HG02798 (cell line): ENCODE results near the gene CWH43.
"Not testable (repeated sequence)": the region's sequence is repeated elsewhere in the genome, so short reads cannot be mapped to it uniquely, and the experiment has no call there.

ENCODE experiments used
- ATAC-seq: cut with Tn5 transposase; IDR thresholded peaks from one replicate; pipeline ENCODE4 v1.9.1; 2021; ENCODE audit warnings: mild to moderate bottlenecking; ENCODE audit not compliant: unreplicated experiment, poor library complexity

CWH43 gene

DNA sequence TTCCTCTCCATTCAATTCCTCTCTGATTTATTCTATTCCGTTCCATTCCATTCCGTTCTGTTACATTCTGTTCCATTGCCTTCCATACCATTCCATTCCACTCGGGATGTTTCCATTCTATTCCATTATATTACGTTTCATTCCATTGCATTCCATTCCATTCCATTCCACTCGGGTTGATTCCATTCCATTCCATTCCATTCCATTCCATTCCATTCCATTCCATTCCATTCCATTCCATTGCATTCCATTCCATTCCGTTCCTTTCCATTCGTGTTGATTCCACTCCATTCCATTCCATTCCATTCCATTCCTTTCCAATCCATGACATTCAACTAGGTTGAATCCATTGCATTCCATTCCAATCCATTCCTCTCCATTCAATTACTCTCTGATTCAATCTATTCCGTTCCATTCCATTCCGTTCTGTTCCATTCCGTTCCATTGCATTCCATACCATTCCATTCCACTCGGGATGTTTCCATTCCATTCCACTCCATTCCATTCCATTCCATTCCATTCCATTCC, 106.6 kb downstream of the CWH43 start:
- ATAC-seq: peak; percentile 68

DNA sequence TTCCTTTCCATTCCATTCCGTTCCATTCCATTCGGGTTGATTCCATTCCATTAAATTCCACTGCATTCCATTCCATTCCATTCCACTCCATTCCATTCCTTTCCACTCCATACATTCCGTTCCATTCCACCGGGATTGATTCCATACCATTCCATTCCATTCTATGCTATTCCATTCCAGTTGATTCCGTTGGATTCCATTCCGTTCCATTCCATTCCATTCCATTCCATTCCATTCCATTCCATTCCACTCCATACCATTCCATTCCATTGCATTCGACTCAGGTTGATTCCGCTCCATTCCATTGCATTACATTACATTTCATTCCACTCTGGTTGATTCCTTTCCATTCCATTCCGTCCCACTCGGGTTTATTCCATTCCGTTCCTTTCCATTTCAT, 110.1 kb downstream of the CWH43 start:
- not testable (repeated sequence) for ATAC-seq

DNA sequence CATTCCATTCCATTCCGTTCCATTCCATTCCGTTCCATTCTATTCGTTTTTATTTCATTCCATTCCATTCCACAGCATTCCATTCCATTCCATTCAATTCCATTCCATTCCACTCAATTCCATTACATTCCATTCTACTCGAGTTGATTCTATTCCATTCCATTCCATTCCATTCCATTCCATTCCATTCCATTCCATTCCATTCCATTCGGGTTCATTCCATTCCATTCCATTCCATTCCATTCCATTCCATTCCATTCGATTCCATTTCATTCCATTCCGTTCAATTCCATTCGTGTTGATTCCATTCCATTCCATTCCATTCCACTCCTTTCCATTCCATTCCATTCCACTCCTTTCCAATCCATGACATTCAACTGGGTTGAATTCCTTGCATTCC, 110.6 kb downstream of the CWH43 start:
- ATAC-seq: peak; percentile 48

DNA sequence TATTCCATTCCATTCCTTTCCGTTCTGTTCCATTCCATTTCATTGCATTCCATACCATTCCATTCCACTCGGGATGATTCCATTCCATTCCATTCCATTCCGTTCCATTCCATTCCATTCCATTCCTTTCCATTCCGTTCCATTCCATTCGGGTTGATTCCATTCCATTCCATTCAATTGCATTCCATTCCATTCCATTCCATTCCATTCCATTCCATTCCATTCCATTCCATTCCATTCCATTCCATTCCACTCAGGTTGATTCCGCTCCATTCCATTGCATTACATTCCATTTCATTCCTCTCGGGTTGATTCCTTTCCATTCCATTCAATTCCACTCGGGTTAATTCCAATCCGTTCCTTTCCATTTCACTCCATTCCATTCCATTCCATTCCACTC, 111.0 kb downstream of the CWH43 start:
- peak; percentile 27 for ATAC-seq

DNA sequence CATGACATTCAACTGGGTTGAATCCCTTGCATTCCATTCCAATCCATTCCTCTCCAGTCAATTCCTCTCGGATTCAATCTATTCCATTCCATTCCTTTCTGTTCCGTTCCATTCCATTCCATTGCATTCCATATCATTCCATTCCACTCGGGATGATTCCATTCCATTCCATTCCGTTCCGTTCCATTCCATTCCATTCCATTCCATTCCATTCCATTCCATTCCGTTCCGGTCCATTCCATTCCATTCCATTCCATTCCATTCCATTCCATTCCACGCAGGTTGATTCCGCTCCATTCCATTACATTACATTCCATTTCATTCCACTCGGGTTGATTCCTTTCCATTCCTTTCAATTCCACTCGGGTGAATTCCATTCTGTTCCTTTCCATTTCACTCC, 111.4 kb downstream of the CWH43 start:
- not testable (repeated sequence) for ATAC-seq

DNA sequence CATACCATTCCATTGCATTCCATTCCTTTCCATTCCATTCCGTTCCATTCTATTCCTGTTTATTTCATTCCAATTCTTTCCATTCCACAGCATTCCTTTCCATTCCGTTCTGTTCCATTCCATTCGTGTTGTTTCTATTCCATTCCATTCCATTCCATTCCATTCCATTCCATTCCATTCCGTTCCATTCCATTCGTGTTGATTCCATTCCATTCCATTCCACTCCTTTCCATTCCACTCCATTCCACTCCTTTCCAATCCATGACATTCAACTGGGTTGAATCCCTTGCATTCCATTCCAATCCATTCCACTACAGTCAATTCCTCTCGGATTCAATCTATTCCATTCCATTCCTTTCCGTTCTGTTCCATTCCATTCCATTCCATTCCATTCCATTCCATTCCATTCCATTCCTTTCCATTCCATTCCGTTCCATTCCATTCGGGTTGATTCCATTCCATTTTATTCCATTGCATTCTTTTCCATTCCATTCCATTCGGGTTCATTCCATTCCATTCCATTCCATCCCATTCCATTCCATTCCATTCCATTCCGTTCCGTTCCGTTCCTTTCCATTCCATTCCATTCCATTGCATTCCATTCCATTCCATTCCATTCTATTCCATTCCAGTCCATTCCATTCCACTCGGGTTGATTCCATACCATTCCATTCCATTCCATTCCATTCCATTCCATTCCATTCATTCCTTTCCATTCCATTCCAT, 112.1 kb downstream of the CWH43 start:
- ATAC-seq: not testable (repeated sequence)

DNA sequence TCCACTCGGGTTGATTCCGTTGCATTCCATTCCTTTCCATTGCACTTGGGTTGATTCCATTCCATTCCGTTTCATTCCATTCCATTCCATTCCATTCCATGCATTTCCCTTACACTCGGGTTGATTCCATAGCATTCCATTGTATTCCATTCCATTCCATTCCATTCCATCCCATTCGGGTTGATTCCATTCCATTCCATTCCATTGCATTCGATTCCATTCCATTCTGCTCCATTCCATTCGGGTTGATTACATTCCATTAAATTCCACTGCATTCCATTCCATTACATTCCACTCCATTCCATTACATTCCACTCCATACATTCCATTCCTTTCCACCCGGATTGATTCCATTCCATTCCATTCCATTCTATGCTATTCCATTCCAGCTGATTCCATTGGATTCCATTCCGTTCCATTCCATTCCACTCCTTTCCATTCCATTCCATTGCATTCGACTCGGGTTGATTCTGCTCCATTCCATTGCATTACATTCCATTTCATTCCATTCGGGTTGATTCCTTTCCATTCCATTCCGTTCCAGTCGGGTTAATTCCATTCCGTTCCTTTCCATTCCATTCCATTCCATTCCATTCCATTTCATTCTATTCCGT, 113.9 kb downstream of the CWH43 start:
- ATAC-seq: not testable (repeated sequence)

DNA sequence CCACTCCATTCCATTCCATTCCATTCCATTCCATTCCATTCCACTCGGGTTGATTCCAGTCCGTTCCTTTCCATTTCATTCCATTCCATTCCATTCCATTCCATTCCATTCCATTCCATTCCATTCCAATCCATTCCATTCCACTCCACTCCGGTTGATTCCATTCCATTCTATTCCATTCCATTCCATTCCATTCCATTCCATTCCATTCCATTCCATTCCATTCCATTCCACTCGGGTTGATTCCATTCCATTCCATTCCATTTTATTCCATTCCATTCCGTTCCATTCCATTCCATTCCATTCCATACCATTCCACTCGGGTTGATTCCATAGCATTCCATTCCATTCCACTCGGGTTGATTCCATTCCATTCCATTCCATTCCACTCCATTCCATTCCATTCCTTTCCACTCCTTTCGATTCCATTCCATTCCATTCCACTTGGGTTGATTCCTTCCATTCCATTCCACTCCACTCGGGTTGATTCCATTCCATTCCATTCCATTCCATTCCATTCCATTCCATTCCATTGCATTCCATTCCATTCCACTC, 116.3 kb downstream of the CWH43 start:
- peak; percentile 40 for ATAC-seq

DNA sequence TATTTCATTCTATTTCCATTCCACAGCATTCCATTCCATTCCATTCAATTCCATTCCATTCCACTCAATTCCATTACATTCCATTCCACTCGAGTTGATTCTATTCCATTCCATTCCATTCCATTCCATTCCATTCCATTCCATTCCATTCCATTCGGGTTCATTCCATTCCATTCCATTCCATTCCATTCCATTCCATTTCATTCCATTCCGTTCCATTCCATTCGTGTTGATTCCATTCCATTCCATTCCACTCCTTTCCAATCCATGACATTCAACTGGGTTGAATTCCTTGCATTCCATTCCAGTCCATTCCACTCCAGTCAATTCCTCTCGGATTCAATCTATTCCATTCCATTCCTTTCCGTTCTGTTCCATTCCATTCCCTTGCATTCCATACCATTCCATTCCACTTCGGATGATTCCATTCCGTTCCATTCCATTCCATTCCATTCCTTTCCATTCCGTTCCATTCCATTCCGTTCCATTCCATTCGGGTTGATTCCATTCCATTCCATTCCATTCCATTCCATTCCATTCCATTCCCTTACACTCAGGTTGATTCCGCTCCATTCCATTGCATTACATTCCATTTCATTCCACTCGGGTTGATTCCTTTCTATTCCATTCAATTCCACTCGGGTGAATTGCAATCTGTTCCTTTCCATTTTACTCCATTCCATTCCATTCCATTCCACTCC, 117.5 kb downstream of the CWH43 start:
- ATAC-seq: peak; percentile 30

DNA sequence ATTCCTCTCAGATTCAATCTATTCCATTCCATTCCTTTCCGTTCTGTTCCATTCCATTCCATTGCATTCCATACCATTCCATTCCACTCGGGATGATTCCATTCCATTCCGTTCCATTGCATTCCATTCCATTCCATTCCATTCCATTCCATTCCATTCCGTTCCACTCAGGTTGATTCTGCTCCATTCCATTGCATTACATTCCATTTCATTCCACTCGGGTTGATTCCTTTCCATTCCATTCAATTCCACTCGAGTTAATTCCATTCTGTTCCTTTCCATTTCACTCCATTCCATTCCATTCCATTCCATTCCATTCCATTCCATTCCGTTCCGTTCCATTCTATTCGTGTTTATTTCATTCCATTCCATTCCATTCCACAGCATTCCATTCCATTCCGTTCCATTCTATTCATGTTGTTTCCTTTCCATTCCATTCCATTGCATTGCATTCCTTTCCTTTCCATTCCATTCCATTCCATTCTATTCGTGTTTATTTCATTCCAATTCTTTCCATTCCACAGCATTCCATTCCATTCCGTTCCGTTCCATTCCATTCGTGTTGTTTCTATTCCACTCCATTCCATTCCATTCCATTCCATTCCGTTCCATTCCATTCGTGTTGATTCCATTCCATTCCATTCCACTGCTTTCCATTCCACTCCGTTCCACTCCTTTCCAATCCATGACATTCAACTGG, 118.3 kb downstream of the CWH43 start:
- ATAC-seq: not testable (repeated sequence)

DNA sequence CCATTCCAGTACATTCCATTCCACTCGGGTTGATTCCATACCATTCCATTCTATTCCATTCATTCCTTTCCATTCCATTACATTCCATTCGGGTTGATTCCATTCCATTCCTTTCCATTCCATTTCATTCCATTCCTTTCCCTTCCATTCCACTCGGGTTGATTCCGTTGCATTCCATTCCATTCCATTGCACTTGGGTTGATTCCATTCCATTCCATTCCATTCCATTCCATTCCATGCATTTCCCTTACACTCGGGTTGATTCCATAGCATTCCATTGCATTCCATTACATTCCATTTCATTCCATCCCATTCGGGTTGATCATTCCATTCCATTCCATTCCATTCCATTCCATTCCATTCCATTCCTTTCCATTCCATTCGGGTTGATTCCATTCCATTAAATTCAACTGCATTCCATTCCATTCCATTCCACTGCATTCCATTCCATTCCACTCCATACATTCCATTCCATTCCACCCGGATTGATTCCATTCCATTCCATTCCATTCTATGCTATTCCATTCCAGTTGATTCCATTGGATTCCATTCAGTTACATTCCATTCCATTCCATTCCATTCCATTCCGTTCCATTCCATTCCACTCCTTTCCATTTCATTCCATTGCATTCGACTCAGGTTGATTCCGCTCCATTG, 119.3 kb downstream of the CWH43 start:
- not testable (repeated sequence) for ATAC-seq

DNA sequence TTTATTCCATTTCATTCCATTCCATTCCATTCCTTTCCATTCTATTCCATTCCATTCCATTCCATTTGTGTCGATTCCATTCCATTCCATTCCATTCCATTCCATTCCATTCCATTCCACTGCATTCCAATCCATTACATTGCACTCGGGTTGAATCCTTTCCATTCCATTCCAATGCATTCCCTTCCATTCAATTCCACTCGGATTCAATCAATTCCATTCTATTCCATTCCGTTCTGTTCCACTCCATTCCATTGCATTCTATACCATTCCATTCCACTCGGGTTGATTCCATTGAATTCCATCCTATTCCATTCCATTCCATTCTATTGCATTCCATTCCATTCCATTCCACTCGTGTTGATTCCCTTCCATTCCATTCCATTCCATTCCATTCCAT, 121.2 kb downstream of the CWH43 start:
- not testable (repeated sequence) for ATAC-seq

DNA sequence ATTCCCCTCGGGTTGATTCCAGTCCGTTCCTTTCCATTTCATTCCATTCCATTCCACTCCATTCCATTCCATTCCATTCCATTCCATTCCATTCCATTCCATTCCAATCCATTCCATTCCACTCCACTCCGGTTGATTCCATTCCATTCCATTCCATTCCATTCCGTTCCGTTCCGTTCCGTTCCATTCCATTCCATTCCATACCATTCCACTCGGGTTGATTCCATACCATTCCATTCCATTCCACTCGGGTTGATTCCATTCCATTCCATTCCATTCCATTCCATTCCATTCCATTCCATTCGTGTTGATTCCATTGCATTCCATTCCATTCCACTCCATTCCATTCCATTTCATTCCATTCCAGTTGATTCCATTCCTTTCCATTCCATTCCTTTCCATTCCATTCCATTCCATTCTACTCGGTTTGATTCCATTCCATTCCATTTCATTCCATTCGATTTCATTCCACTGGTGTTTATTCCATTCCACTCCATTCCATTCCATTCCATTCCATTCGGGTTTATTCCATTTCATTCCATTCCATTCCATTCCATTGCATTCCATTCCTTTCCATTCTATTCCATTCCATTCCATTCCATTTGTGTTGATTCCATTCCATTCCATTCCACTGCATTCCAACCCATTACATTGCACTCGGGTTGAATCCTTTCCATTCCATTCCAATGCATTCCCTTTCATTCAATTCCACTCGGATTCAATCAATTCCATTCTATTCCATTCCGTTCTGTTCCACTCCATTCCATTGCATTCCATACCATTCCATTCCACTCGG, 122.3 kb downstream of the CWH43 start:
- peak; percentile 41 for ATAC-seq

DNA sequence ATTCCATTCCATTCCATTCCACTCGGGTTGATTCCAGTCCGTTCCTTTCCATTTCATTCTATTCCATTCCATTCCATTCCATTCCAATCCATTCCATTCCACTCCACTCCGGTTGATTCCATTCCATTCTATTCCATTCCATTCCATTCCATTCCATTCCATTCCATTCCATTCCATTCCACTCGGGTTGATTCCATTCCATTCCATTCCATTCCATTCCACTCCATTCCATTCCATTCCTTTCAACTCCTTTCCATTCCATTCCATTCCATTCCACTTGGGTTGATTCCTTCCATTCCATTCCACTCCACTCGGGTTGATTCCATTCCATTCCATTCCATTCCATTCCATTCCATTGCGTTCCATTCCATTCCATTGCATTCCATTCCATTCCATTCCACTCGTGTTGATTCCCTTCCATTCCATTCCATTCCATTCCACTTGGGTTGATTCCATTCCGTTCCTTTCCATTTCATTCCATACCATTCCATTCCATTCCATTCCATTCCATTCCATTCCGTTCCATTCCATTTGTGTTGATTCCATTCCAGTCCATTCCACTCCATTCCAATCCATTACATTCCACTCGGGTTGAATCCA, 123.6 kb downstream of the CWH43 start:
- ATAC-seq: peak; percentile 45

DNA sequence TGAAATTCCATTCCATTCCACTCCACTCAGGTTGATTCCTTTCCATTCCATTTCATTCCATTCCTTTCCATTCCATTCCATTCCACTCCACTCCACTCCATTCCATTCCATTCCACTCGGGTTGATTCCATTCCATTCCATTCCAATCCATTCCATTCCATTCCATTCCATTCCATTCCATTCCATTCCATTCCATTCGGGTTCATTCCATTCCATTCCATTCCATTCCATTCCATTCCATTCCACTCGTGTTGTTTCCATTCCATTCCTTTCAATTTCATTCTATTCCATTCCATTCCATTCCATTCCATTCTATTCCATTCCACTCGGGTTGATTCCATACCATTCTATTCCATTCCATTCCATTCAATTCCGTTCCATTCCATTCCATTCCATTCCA, 124.5 kb downstream of the CWH43 start:
- ATAC-seq: peak; percentile 59
